Astrocyte (in vitro differentiated cells and primary cell): Measurements from ENCODE around the gene THSD7B.

ENCODE experiments used
- EZH2 ChIP-seq: IDR thresholded peaks from 2 replicates; pipeline ENCODE4 v1.6.1; 2012; ENCODE audit warnings: mild to moderate bottlenecking, low read length, inconsistent platforms; ENCODE audit not compliant: insufficient read depth
- TF ChIP-seq, protein P1 (sequence below): IDR thresholded peaks from 2 replicates; pipeline ENCODE4 v1.5.1; 2011; ENCODE audit warnings: low read depth, mild to moderate bottlenecking, inconsistent platforms, low read length, moderate library complexity; ENCODE audit not compliant: insufficient read depth

- TF ChIP-seq, protein P1, sequence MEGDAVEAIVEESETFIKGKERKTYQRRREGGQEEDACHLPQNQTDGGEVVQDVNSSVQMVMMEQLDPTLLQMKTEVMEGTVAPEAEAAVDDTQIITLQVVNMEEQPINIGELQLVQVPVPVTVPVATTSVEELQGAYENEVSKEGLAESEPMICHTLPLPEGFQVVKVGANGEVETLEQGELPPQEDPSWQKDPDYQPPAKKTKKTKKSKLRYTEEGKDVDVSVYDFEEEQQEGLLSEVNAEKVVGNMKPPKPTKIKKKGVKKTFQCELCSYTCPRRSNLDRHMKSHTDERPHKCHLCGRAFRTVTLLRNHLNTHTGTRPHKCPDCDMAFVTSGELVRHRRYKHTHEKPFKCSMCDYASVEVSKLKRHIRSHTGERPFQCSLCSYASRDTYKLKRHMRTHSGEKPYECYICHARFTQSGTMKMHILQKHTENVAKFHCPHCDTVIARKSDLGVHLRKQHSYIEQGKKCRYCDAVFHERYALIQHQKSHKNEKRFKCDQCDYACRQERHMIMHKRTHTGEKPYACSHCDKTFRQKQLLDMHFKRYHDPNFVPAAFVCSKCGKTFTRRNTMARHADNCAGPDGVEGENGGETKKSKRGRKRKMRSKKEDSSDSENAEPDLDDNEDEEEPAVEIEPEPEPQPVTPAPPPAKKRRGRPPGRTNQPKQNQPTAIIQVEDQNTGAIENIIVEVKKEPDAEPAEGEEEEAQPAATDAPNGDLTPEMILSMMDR = no peak
- no peak for TF ChIP-seq EZH2
Measured at GRCh38 chr2:137523931-137524330, 758.6 kb downstream of the THSD7B start.
